ENCODE measurements around the gene ZBTB33. TPM values are rescaled to one million over a fixed set of nuclear protein-coding genes. Genes with fewer than 3 reads are reported as not detected.

ZBTB33 gene
- total RNA-seq, 1 donor from 2014 or later, result 45.6 TPM

DNA sequence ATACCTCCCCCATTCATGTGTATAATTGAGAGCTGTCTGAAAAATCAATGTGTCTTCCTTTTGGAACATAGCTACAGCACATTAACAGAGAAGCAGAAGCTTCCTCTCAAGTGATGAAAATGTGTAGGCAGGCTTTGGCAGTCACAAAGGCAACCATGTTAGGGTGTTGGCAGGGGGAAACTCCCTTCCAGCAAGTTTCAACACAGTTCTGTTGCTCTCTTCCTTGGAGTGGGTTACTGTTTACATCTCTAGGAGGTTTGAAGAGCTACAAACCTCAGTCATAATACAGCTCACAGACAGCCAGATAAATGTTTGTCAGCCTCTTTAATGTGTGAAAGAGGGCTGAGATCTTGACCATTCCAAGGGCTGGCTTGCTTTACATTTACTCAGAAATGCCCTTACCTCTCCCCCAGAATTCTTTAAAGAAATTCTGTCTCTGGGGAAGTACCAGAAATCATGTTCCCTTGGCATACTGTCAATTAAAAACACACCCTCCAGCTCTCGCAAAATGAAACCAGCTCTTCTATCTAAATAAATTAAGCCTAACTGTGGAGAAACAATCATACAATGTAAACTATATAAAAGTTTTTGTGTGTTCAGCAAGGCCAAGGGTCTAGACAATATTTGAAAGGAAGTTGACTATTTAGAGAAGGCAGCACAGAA, 18.9 kb downstream of the ZBTB33 start:
- no peak overlapping the region for H3K27ac Mint-ChIP-seq
- H3K9me3 Mint-ChIP-seq, result no peaks in the 10 kb centered on the region
- no peak overlapping the region for H3K4me3 Mint-ChIP-seq
- Histone ChIP-seq H3K4me3 (no peak overlapping the region), H3K4me2 (no peak overlapping the region), H3K4me1 (no peaks in the 10 kb centered on the region), H3K79me2 (ENCODE audit: low read depth) (no peaks in the 10 kb centered on the region), H3F3A (ENCODE audit: low read depth) (no peaks in the 10 kb centered on the region), H3K36me3 (no peaks in the 10 kb centered on the region), H3K27me3 (no peaks in the 10 kb centered on the region), H4K20me1 (ENCODE audit: low read depth) (no peaks in the 10 kb centered on the region), H3K9ac (no peak overlapping the region), H2AFZ (replicated peaks) (no peak overlapping the region), H3K27ac (no peak overlapping the region), H3K9me3 (ENCODE audit: low read depth) (no peaks in the 10 kb centered on the region)
- no peaks in the 10 kb centered on the region for H3K27me3 Mint-ChIP-seq (ENCODE audit: insufficient read depth, low read depth)
- H3K4me1 Mint-ChIP-seq, result no peaks in the 10 kb centered on the region
- H3K36me3 Mint-ChIP-seq, result no peaks in the 10 kb centered on the region
- no peak for TF ChIP-seq EZH2 (IDR thresholded peaks at IDR 0.05)
- no peak for DNase-seq (ENCODE audit: low spot score)

DNA sequence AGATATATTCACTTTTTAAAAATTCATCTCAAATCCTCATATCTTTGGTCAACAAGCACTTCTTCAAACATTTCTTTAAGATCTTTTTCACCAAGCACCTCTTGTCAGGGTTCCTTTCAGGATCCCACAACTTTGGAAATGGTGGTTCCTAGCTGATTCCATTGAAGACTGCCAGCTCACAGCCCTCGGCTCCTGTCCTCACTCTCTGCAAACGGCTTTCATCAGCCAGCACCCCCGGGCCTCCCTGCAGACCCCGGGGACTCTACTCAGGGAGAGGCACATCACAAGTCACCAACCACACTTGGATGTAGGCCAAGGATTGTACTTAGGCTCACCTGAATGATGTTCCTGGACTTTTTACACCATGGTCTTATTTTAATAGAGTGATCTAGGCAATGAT, 20.0 kb downstream of the ZBTB33 start:
- H3K4me1 Mint-ChIP-seq, result peaks cover 7% of the 10 kb centered on the region
- TF ChIP-seq EZH2phosphoT487 (IDR thresholded peaks at IDR 0.05), result no peak
- TF ChIP-seq, protein P1, sequence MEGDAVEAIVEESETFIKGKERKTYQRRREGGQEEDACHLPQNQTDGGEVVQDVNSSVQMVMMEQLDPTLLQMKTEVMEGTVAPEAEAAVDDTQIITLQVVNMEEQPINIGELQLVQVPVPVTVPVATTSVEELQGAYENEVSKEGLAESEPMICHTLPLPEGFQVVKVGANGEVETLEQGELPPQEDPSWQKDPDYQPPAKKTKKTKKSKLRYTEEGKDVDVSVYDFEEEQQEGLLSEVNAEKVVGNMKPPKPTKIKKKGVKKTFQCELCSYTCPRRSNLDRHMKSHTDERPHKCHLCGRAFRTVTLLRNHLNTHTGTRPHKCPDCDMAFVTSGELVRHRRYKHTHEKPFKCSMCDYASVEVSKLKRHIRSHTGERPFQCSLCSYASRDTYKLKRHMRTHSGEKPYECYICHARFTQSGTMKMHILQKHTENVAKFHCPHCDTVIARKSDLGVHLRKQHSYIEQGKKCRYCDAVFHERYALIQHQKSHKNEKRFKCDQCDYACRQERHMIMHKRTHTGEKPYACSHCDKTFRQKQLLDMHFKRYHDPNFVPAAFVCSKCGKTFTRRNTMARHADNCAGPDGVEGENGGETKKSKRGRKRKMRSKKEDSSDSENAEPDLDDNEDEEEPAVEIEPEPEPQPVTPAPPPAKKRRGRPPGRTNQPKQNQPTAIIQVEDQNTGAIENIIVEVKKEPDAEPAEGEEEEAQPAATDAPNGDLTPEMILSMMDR (IDR thresholded peaks at IDR 0.05), result no peak
- TF ChIP-seq EZH2 (IDR thresholded peaks at IDR 0.05), result no peak
- DNase-seq (ENCODE audit: low spot score), result no peak
- H2AFZ ChIP-seq (replicated peaks), result no peak overlapping the region
- no peak overlapping the region for H3K4me3 ChIP-seq
- no peaks in the 10 kb centered on the region for H3K9me3 Mint-ChIP-seq
- no peaks in the 10 kb centered on the region for H3K9me3 ChIP-seq (ENCODE audit: low read depth)
- H3K4me3 Mint-ChIP-seq, result no peak overlapping the region
- H3K9ac ChIP-seq, result no peak overlapping the region
- no peaks in the 10 kb centered on the region for H3K4me1 ChIP-seq
- no peak overlapping the region for H3K27ac ChIP-seq
- no peaks in the 10 kb centered on the region for H3F3A ChIP-seq (ENCODE audit: low read depth)
- H3K27me3 ChIP-seq, result no peaks in the 10 kb centered on the region
- H3K36me3 ChIP-seq, result no peaks in the 10 kb centered on the region
- no peaks in the 10 kb centered on the region for H3K27me3 Mint-ChIP-seq (ENCODE audit: insufficient read depth, low read depth)
- H3K4me2 ChIP-seq, result no peak overlapping the region
- H3K36me3 Mint-ChIP-seq, result no peaks in the 10 kb centered on the region
- H3K79me2 ChIP-seq (ENCODE audit: low read depth), result no peaks in the 10 kb centered on the region
- H3K27ac Mint-ChIP-seq, result no peak overlapping the region
- H4K20me1 ChIP-seq (ENCODE audit: low read depth), result no peaks in the 10 kb centered on the region

DNA sequence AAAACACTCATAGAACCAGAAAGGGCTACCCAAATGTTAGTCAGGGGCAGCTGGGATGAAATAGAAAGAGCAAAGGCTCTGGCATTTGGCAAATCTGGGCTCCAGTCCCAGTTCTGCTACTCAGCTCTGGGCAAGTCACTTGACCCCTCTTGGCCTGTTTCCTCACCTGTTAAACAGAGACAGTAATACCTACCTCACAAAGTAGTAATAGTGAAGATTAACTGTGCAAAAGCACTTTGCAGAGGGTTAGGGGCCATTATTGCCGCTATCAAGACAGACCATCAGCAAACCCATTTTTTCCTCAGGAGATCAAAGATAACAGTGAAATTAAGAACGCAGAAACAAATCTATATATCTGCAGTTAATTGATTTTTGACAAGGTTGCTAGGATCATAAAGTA, 20.6 kb downstream of the ZBTB33 start:
- no peak for DNase-seq (ENCODE audit: low spot score)
- Histone ChIP-seq H3K4me1 (no peaks in the 10 kb centered on the region), H3K4me2 (no peak overlapping the region), H4K20me1 (ENCODE audit: low read depth) (no peaks in the 10 kb centered on the region), H3K27me3 (no peaks in the 10 kb centered on the region), H3K79me2 (ENCODE audit: low read depth) (no peaks in the 10 kb centered on the region), H3F3A (ENCODE audit: low read depth) (no peaks in the 10 kb centered on the region), H3K9me3 (ENCODE audit: low read depth) (no peaks in the 10 kb centered on the region), H3K27ac (no peak overlapping the region), H3K36me3 (no peaks in the 10 kb centered on the region), H3K9ac (no peak overlapping the region), H3K4me3 (no peak overlapping the region), H2AFZ (replicated peaks) (no peak overlapping the region)
- H3K27ac Mint-ChIP-seq, result no peak overlapping the region
- TF ChIP-seq EZH2 (IDR thresholded peaks at IDR 0.05), result no peak
- TF ChIP-seq EZH2phosphoT487 (IDR thresholded peaks at IDR 0.05), result no peak
- TF ChIP-seq, protein P1 (IDR thresholded peaks at IDR 0.05), result no peak
- no peaks in the 10 kb centered on the region for H3K36me3 Mint-ChIP-seq
- H3K4me3 Mint-ChIP-seq, result no peak overlapping the region
- H3K27me3 Mint-ChIP-seq (ENCODE audit: insufficient read depth, low read depth), result no peaks in the 10 kb centered on the region
- no peaks in the 10 kb centered on the region for H3K9me3 Mint-ChIP-seq
- peaks cover 7% of the 10 kb centered on the region for H3K4me1 Mint-ChIP-seq

DNA sequence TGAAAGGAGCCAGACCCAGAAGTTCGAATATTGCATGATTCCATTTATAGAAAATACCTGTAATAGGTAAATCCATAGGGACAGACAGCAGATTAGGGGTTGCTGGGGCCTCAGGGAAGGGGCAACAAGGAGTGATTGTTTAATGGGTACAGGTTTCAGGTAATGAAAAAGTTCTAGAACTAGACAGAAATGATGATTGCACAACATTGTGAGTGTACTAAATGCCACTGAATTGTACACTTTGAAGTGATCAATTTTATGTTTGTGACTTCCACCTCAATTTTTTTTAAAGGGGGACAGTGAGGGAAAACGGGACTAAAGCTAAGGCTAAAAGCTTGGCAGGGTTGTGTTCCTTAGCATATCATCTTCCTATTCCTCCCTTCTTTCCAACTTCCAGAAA, 23.5 kb downstream of the ZBTB33 start:
- Histone ChIP-seq H3K9ac (no peak overlapping the region), H3K27me3 (no peaks in the 10 kb centered on the region), H3K27ac (no peak overlapping the region), H3K4me1 (no peaks in the 10 kb centered on the region), H3K4me3 (no peak overlapping the region), H3K79me2 (ENCODE audit: low read depth) (no peaks in the 10 kb centered on the region), H2AFZ (replicated peaks) (no peak overlapping the region), H4K20me1 (ENCODE audit: low read depth) (no peaks in the 10 kb centered on the region), H3K36me3 (no peaks in the 10 kb centered on the region), H3K9me3 (ENCODE audit: low read depth) (no peaks in the 10 kb centered on the region), H3K4me2 (no peak overlapping the region), H3F3A (ENCODE audit: low read depth) (no peaks in the 10 kb centered on the region)
- H3K27me3 Mint-ChIP-seq (ENCODE audit: insufficient read depth, low read depth), result no peaks in the 10 kb centered on the region
- peaks cover 7% of the 10 kb centered on the region for H3K4me1 Mint-ChIP-seq
- no peak overlapping the region for H3K4me3 Mint-ChIP-seq
- peaks cover 2% of the 10 kb centered on the region for H3K36me3 Mint-ChIP-seq
- no peak overlapping the region for H3K27ac Mint-ChIP-seq
- H3K9me3 Mint-ChIP-seq, result no peaks in the 10 kb centered on the region
- DNase-seq (ENCODE audit: low spot score), result no peak
- TF ChIP-seq EZH2phosphoT487 (IDR thresholded peaks at IDR 0.05) (no peak), EZH2 (IDR thresholded peaks at IDR 0.05) (no peak)
- TF ChIP-seq, protein P1 (IDR thresholded peaks at IDR 0.05), result no peak
